A673 (cell line): Measurements from ENCODE around the gene KDM3A.

Experiments used
- CTCF ChIP-seq: fragments of 300-800, 200-600 bp; sonication (generic); conservative IDR thresholded peaks from 2 replicates; pipeline ENCODE4 v1.5.1; 2017; ENCODE audit warnings: low read depth, mild to moderate bottlenecking, antibody characterized with exemption, low read length, moderate library complexity, mixed read lengths
- EZH2 ChIP-seq: fragments of 200-600 bp; sonication (generic); IDR thresholded peaks from 2 replicates; pipeline ENCODE4 v1.6.1; 2017; ENCODE audit warnings: borderline replicate concordance, low read depth, mild to moderate bottlenecking, mixed read lengths, antibody characterized with exemption, low read length; ENCODE audit not compliant: poor library complexity, severe bottlenecking

GRCh38 chr2:86477349-86477748, 36.2 kb downstream of the KDM3A start:
- TF ChIP-seq CTCF: no peak
- TF ChIP-seq EZH2: no peak
